Left ventricle myocardium inferior (tissue), 1 donor: ENCODE measurements around the gene C11orf87. TPM values are rescaled to one million over a fixed set of nuclear protein-coding genes. Genes with fewer than 3 reads are reported as not detected.

Experiments
- DNase-seq: peaks from one replicate; pipeline ENCODE4 v3.0.0-alpha.2; 2020
- H3K27ac ChIP-seq: fragments of 200-600 bp; replicated peaks from 2 replicates; pipeline ENCODE4 v1.8.0; 2021
- H3K27me3 ChIP-seq: fragments of 200-600 bp; 2 replicates; pipeline ENCODE4 v1.8.0; 2021; ENCODE audit warnings: low read depth
- H3K36me3 ChIP-seq: fragments of 200-600 bp; 2 replicates; pipeline ENCODE4 v1.8.0; 2021
- H3K4me1 ChIP-seq: fragments of 200-600 bp; 2 replicates; pipeline ENCODE4 v1.8.0; 2021
- H3K4me3 ChIP-seq: fragments of 200-600 bp; 2 replicates; pipeline ENCODE4 v1.8.0; 2021; ENCODE audit warnings: mild to moderate bottlenecking, moderate library complexity
- H3K9me3 ChIP-seq: fragments of 200-600 bp; replicated peaks from 2 replicates; pipeline ENCODE4 v1.8.0; 2021
- CTCF ChIP-seq: fragments of 200-600 bp; IDR thresholded peaks from 2 replicates; pipeline ENCODE4 v1.8.0; 2021; ENCODE audit warnings: antibody characterized with exemption, mild to moderate bottlenecking, borderline replicate concordance
- intact Hi-C: fragments of 100-400 bp; cut with micrococcal nuclease; formaldehyde crosslinking; loops from one replicate; pipeline ENCODE4 v1.11.0; 2022
- total RNA-seq: library from RNA; stranded (reverse); fragmentation: NEBNext Ultra II Directional; extraction: Animal tissue kit (Norgen Biotek cat#: 25700); gene quantifications from one replicate; pipeline ENCODE4 v1.2.1, GENCODE V29; 2021
- donor health status: DM: no; HTN: yes; CAD: no; lungs with severe emphysema.

C11orf87 gene
- total RNA-seq, 1 donor from 2014 or later: 0.14 TPM

GRCh38 chr11:109426442-109427240 lies 4.7 kb downstream of the C11orf87 start:
- peaks cover 60% of the 10 kb centered on the region for H3K27me3 ChIP-seq
- intact Hi-C loops: no loop called here
- H3K27ac ChIP-seq: no peak overlapping the region
- H3K9me3 ChIP-seq: no peaks in the 10 kb centered on the region
- H3K36me3 ChIP-seq: no peaks in the 10 kb centered on the region
- H3K4me1 ChIP-seq: peaks cover 21% of the 10 kb centered on the region
- peak; percentile 13 for TF ChIP-seq CTCF
- no peak for DNase-seq
- H3K4me3 ChIP-seq: no peak overlapping the region

- intact Hi-C loops: no loop called here
- no peak for TF ChIP-seq CTCF
- DNase-seq: no peak
- H3K27ac ChIP-seq: no peak overlapping the region
- no peak overlapping the region for H3K4me3 ChIP-seq
- H3K4me1 ChIP-seq: no peaks in the 10 kb centered on the region
- peaks cover 25% of the 10 kb centered on the region for H3K27me3 ChIP-seq
- H3K36me3 ChIP-seq: no peaks in the 10 kb centered on the region
- H3K9me3 ChIP-seq: no peaks in the 10 kb centered on the region
Observed at GRCh38 chr11:109432105-109432504, 10.1 kb downstream of the C11orf87 start.

- DNase-seq: no peak
- Histone ChIP-seq H3K4me3 (no peak overlapping the region), H3K9me3 (no peaks in the 10 kb centered on the region), H3K4me1 (no peaks in the 10 kb centered on the region), H3K27ac (no peak overlapping the region), H3K27me3 (peaks cover 25% of the 10 kb centered on the region), H3K36me3 (no peaks in the 10 kb centered on the region)
- intact Hi-C loops: no loop called here
- no peak for TF ChIP-seq CTCF
Observed at GRCh38 chr11:109433753-109434256, 11.8 kb downstream of the C11orf87 start.

- no peak for DNase-seq
- H3K9me3 ChIP-seq: no peaks in the 10 kb centered on the region
- TF ChIP-seq CTCF: no peak
- H3K4me1 ChIP-seq: no peaks in the 10 kb centered on the region
- no peak overlapping the region for H3K27ac ChIP-seq
- intact Hi-C loops: no loop called here
- no peak overlapping the region for H3K4me3 ChIP-seq
- no peaks in the 10 kb centered on the region for H3K36me3 ChIP-seq
- H3K27me3 ChIP-seq: peaks cover 15% of the 10 kb centered on the region
Observed at GRCh38 chr11:109435121-109435742, 13.2 kb downstream of the C11orf87 start.

- no peak overlapping the region for H3K4me3 ChIP-seq
- peaks cover 4% of the 10 kb centered on the region for H3K27me3 ChIP-seq
- TF ChIP-seq CTCF: no peak
- intact Hi-C loops: no loop called here
- DNase-seq: no peak
- H3K36me3 ChIP-seq: no peaks in the 10 kb centered on the region
- H3K9me3 ChIP-seq: no peaks in the 10 kb centered on the region
- no peak overlapping the region for H3K27ac ChIP-seq
- H3K4me1 ChIP-seq: no peaks in the 10 kb centered on the region
Observed at GRCh38 chr11:109439684-109440083, 17.7 kb downstream of the C11orf87 start.
